HUES48 (cell line): Measurements from ENCODE around the gene TMED8.
"Not testable (repeated sequence)": the region's sequence is repeated elsewhere in the genome, so short reads cannot be mapped to it uniquely, and the experiment has no call there.

Experiments
- H3K27ac ChIP-seq: one replicate; pipeline ENCODE4 v1.7.0; 2013; ENCODE audit warnings: low read depth, low read length, inconsistent platforms
- H3K27me3 ChIP-seq: 2 replicates; pipeline ENCODE4 v1.6.1; 2013; ENCODE audit warnings: mild to moderate bottlenecking, low read length; ENCODE audit not compliant: control insufficient read depth, insufficient read depth
- H3K36me3 ChIP-seq: 2 replicates; pipeline ENCODE4 v1.6.1; 2013; ENCODE audit warnings: low read length; ENCODE audit not compliant: control insufficient read depth, insufficient read depth
- H3K4me1 ChIP-seq: 2 replicates; pipeline ENCODE4 v1.6.1; 2013; ENCODE audit warnings: mild to moderate bottlenecking, low read length; ENCODE audit not compliant: control insufficient read depth, insufficient read depth
- H3K4me3 ChIP-seq: 2 replicates; pipeline ENCODE4 v1.5.1; 2013; ENCODE audit warnings: mild to moderate bottlenecking, low read depth, low read length
- H3K9ac ChIP-seq: 2 replicates; pipeline ENCODE4 v1.6.1; 2013; ENCODE audit warnings: mild to moderate bottlenecking, low read depth, low read length, moderate library complexity
- H3K9me3 ChIP-seq: 2 replicates; pipeline ENCODE4 v1.6.1; 2013; ENCODE audit warnings: low read length; ENCODE audit not compliant: control insufficient read depth, insufficient read depth

TMED8 gene

DNA sequence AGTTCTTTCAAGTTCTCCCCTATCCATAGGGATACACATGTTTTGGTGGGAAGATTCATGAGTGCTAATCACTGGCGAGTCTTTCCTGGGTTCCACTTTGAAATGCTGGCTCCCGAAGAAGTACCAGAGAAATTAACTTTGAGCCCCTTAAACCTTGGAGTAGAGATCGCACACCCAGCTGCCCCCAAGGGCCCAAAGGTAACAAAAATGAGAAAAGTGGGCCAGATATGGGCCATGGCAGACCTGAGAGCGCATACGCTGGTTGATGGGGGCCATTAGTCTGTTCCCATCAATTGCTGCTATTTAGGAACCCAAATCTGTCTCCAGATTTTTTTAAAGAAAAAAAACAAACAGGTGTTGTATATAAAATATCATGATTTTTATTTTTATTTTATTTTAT, 53.9 kb downstream of the TMED8 start:
- Histone ChIP-seq H3K27ac (no peak overlapping the region), H3K27me3 (no peaks in the 10 kb centered on the region), H3K4me1 (peaks cover 14% of the 10 kb centered on the region), H3K9ac (no peak overlapping the region), H3K9me3 (no peaks in the 10 kb centered on the region), H3K4me3 (no peak overlapping the region), H3K36me3 (no peaks in the 10 kb centered on the region)

DNA sequence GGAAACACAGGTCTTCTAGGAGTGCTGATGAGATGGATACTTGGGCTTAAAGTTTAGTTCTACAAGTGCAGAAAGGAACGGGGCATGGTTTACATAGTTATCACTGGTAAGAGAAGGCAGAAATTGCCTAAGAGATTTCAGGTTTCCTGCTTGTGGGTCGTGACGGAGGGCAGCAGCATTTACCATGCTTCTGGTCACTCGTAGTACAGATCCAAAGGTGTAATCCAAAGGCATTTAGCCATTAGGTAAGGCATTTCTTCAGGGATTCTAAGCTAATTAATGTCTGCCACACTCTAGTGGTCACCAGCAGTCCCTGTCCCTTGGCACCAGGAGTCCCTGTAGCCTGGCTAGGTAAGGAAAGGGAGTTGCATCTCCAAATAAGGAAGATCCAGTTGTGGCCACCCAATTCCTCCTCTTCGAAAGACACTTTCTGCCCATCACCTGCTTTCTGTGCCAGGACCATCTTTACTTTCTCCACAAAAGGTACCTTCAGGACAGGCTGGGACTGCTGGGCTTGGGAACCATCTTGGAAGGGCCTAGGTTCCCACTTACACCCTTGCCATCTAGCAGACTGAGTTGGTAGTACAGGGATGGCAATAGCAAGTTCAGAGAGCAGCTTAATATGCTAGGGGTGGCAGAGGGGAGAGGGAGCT, 54.5 kb downstream of the TMED8 start:
- Histone ChIP-seq H3K9ac (no peak overlapping the region), H3K4me1 (peaks cover 14% of the 10 kb centered on the region), H3K27ac (no peak overlapping the region), H3K9me3 (no peaks in the 10 kb centered on the region), H3K4me3 (peak overlapping the region; percentile 98), H3K36me3 (no peaks in the 10 kb centered on the region), H3K27me3 (no peaks in the 10 kb centered on the region)

DNA sequence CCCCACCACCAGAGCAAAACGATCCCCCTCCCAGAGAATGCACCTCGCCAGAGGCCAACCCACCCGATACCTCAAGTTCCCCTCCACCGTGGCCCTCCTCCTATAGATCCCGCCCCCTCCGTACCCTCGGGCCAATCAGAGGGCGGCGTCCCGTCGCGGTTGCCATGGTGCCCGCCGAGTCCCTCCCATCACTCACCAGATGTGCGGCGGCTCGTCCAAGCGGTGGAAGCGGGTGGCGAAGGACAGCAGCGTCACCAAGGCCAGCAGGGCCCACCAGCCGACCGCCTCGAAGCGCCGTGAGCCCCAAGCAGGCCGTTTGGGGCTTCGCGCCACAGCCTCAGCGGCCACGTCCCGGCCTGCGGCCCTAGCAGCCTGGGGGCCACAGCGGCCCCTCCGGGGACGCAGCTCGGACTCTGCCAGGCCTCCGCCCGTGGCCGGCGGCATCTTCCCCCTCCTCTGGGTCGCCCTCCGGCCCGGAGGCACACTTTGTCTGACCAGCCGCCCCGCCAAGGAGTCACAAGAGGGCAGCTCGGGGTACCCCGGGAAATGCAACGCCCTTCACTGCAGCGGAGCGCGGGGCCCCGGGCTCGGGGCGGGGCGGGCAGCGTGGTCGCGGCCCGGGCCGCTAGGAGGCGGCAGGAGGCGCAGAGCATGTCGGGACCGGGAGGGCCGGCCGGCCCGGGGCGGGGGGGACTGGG, 56.5 kb downstream of the TMED8 start, which contains the start of gene POMT2:
Gene POMT2 (minus strand): TSS at position 646 of the 698 bp plus-strand sequence. CDS start 202 bp downstream, at position 444.
- Histone ChIP-seq H3K4me3 (peak within 1 kb of the TSS; percentile 98), H3K27ac (peak within 1 kb of the TSS; percentile 96), H3K9ac (peak within 1 kb of the TSS; percentile 92), H3K36me3 (no peaks in the 10 kb centered on the region), H3K27me3 (no peaks in the 10 kb centered on the region), H3K9me3 (no peaks in the 10 kb centered on the region), H3K4me1 (peaks cover 16% of the 10 kb centered on the region)

DNA sequence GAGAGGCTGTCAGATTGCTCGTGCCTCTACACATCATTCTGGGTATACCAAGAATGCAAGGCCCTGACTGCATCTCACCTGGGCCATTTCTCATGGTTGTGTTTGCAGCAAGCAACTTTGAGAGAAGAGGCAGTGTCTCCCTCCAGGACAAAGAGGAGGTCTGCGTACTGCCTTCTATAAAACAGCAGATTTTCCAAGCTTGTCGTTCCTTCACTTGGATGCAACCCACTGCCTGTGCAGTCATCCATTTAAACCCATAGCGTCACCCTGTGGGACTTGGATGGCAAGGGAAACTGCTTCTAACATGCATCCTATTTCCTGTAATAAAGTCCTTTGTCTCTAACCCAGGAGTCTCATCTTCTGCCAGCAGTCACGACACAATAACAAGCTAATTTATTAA, 57.5 kb downstream of the TMED8 start:
- H3K27ac ChIP-seq: peak overlapping the region; percentile 9
- no peaks in the 10 kb centered on the region for H3K9me3 ChIP-seq
- H3K27me3 ChIP-seq: no peaks in the 10 kb centered on the region
- H3K4me3 ChIP-seq: peak overlapping the region; percentile 98
- H3K36me3 ChIP-seq: no peaks in the 10 kb centered on the region
- peaks cover 26% of the 10 kb centered on the region for H3K4me1 ChIP-seq
- H3K9ac ChIP-seq: no peak overlapping the region

DNA sequence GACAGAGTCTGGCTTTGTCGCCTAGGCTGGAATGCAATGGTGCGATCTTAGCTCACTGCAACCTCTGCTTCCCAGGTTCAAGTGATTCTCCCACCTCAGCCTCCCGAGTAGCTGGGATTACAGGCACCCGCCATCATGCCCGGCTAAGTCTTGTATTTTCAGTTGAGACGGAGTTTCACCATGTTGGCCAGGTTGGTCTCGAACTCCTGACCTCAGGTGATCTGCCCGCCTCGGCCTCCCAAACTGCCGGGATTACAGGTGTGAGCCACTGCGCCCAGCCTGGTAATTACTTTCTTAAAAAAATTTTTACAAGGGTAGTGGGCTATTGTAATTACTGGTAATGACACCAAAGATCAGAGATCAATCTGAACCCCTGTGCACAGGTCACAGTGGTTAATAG, 58.1 kb downstream of the TMED8 start:
- not testable (repeated sequence) for H3K27ac ChIP-seq, H3K4me3 ChIP-seq, H3K36me3 ChIP-seq, H3K9ac ChIP-seq, H3K27me3 ChIP-seq, H3K9me3 ChIP-seq
- H3K4me1 ChIP-seq: peaks cover 32% of the 10 kb centered on the region

DNA sequence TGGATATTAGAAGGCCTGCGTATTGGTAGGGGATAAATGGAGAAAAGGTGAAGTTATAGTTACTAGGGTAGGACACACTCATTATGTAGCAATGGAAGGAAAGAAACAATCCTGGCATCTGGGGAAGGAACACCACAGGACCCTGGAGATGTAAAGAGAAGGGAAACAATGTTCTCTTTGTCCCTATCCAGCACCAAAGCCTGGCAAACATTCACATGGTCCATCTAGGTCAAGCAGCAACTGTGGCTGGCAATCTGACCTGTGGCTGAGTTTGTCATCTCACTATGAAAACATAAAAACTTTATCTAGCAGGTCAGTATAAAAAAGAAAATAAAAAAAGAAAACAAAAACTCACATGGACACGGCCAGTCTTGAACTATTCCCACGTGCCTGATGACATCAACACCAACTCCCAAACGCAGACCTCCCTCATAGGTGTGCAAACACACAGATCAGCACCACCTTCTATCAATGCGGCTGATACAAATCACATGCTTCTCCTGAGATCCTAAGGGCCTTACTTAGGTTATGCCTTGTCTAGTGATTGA, 58.8 kb downstream of the TMED8 start:
- H3K9me3 ChIP-seq: no peaks in the 10 kb centered on the region
- no peaks in the 10 kb centered on the region for H3K36me3 ChIP-seq
- peaks cover 36% of the 10 kb centered on the region for H3K4me1 ChIP-seq
- no peaks in the 10 kb centered on the region for H3K27me3 ChIP-seq
- no peak overlapping the region for H3K27ac ChIP-seq
- no peak overlapping the region for H3K9ac ChIP-seq
- H3K4me3 ChIP-seq: no peak overlapping the region

DNA sequence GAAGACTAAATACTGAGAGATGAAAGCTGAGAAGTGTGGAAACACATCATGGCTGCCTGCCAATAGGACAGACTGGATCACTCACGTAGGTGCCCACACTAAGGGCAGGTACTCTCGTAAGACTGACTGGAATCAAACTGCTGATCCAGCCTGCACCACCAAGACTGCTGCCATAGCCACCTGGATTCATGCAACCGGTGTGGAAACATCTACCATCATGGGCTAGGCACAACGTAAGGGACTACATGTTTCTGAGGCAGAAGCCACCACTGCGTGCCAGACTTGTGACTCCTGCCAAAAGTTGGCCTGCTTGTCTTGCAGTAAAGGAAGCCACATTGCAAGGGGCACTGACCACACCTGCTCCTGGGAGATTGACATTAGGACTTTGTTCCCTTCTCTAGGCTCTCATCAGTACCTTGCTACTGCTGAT, 60.0 kb downstream of the TMED8 start:
- Histone ChIP-seq H3K27ac (no peak overlapping the region), H3K4me3 (no peak overlapping the region), H3K9ac (no peak overlapping the region), H3K27me3 (no peaks in the 10 kb centered on the region), H3K36me3 (no peaks in the 10 kb centered on the region), H3K9me3 (no peaks in the 10 kb centered on the region), H3K4me1 (peaks cover 37% of the 10 kb centered on the region)

DNA sequence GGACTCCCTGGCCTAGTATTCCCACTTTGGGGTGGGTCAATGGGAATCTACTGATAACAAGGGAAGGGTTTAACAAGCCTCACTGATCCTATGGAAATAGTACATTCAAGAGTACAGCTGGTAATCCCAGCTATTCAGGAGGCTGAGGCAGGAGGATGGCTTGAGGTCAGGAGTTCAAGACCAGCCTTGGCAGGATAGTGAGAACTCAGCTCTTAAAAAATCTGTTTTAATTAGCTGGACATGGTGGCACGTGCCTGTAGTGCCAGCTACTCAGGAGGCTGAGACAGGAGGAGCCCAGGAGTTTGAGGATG, 60.7 kb downstream of the TMED8 start:
- Histone ChIP-seq H3K9me3 (no peaks in the 10 kb centered on the region), H3K4me3 (no peak overlapping the region), H3K27ac (no peak overlapping the region), H3K4me1 (peaks cover 37% of the 10 kb centered on the region), H3K27me3 (no peaks in the 10 kb centered on the region), H3K36me3 (no peaks in the 10 kb centered on the region), H3K9ac (no peak overlapping the region)

DNA sequence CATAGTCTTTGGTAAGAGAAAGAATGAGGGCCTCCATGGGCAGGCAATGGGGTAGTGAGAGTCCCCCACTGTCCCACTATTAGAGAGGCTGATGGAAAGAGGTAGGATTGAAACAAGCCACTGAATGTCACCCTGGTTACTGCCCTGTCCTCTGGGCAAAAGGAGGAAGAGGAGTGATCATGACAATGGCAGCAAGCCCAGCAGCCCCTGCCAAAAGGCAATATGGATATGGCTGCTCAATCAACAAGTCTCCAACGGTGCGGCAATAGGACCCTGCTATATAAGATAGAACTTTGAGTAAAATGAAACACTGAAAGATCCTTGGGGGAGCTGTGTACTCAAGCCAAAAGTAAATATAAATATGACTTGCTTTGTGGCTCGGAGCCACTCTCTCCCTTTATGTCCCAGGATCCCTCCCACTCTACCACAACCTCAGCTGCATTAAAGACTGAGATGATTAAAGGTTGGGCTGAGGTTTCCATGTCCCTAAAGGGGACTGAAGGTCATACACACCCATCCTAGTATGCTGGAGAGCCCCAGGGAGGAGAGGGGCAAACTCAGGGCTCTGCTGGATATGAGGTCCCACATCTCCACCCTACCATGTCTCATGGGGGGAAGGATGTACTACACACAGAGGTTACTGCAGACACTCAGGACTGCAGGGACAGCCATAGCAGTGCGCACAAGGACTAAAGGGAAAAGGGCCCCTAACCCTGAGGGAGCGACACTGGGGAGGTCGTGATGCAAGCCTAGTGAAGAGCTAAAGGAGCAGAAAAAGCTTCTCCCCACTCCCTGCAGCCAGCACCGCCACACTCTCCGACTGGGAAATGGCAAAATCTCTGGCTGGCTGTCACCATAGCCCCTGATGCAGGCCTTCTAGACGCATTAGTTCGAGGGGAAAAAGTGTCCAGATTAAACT, 62.1 kb downstream of the TMED8 start:
- H3K9ac ChIP-seq: peak overlapping the region; percentile 22; the same call in 1 of the 2 replicates
- no peaks in the 10 kb centered on the region for H3K9me3 ChIP-seq
- no peaks in the 10 kb centered on the region for H3K36me3 ChIP-seq
- peaks cover 37% of the 10 kb centered on the region for H3K4me1 ChIP-seq
- no peaks in the 10 kb centered on the region for H3K27me3 ChIP-seq
- H3K4me3 ChIP-seq: peak overlapping the region; percentile 6; the same call in 1 of the 2 replicates
- H3K27ac ChIP-seq: peak overlapping the region; percentile 76

DNA sequence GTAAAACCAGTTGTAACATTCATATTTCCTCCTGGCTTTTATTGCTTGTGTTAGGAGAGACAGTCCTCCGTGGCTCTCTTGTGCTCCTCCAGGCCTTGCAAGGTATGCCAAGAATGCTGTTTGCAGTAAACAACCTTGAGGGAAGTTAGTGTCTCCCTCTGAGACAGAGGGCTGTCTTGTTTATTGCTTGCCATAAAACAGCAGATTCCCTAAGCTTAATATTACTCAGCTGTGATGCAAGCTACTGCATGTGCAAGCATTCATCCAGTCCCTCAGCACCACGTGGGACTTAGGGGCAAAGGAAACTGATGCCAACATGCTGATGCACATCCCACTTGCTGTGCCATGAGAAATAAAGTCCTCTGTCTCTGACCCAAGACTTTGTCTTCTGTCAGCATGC, 62.9 kb downstream of the TMED8 start:
- Histone ChIP-seq H3K27ac (peak overlapping the region; percentile 76), H3K36me3 (no peaks in the 10 kb centered on the region), H3K4me1 (peaks cover 30% of the 10 kb centered on the region), H3K27me3 (no peaks in the 10 kb centered on the region), H3K9ac (peak overlapping the region; percentile 22; the same call in 1 of the 2 replicates), H3K4me3 (peak overlapping the region; percentile 6; the same call in 1 of the 2 replicates), H3K9me3 (no peaks in the 10 kb centered on the region)
